Activated CD8-positive, alpha-beta T cell treated with anti-CD3 and anti-CD28 coated beads for 36 hours (primary cell): Measurements from ENCODE around the gene ARHGAP4. TPM values are rescaled to one million over a fixed set of nuclear protein-coding genes. Genes with fewer than 3 reads are reported as not detected.
A peak's percentile ranks its signal among the peaks of the same experiment; 100 is the strongest.

Source experiments
- ATAC-seq: fragments of 200-7000 bp; cut with Tn5 transposase; one replicate; pipeline ENCODE4 v1.10.0; 2021; ENCODE audit warnings: mild to moderate bottlenecking, moderate library complexity
- CTCF ChIA-PET: fragments of 350-600 bp; sonication (Branson Sonifier 250); formaldehyde crosslinking; loops from one replicate; lab custom pipeline; 2021; ENCODE audit warnings: antibody characterized with exemption; lab: Charles Lee
- POLR2A ChIA-PET: fragments of 350-600 bp; sonication (Branson Sonifier 250); formaldehyde crosslinking; loops from one replicate; lab custom pipeline; 2021; ENCODE audit warnings: antibody characterized with exemption; lab: Charles Lee
- DNase-seq: peaks from one replicate; pipeline ENCODE4 v3.0.0-alpha.2; 2020
- H3K27ac Mint-ChIP-seq: one replicate; pipeline ENCODE4 v1.8.0; 2021; ENCODE audit warnings: mild to moderate bottlenecking, mixed read lengths
- H3K27me3 Mint-ChIP-seq: one replicate; pipeline ENCODE4 v1.8.0; 2021; ENCODE audit warnings: mixed read lengths
- H3K36me3 Mint-ChIP-seq: one replicate; pipeline ENCODE4 v1.8.0; 2021; ENCODE audit warnings: low read depth, mixed read lengths
- H3K4me1 Mint-ChIP-seq: one replicate; pipeline ENCODE4 v1.8.0; 2021; ENCODE audit warnings: low read depth, mixed read lengths
- H3K4me3 Mint-ChIP-seq: one replicate; pipeline ENCODE4 v1.8.0; 2021; ENCODE audit warnings: mild to moderate bottlenecking, moderate library complexity, mixed read lengths
- H3K9me3 Mint-ChIP-seq: one replicate; pipeline ENCODE4 v1.8.0; 2021; ENCODE audit warnings: mixed read lengths
- CTCF ChIP-seq: fragments of 200-600 bp; IDR thresholded peaks from one replicate; pipeline ENCODE4 v1.8.0; 2022; ENCODE audit warnings: antibody characterized with exemption, mild to moderate bottlenecking
- intact Hi-C: fragments of 100-400 bp; cut with micrococcal nuclease; formaldehyde crosslinking; loops from one replicate; pipeline ENCODE4 v1.10.0; 2022
- total RNA-seq, 2 experiments: library from RNA; stranded (reverse); gene quantifications; one replicate each; pipeline ENCODE4 v1.2.3, GENCODE V29; 2021

ARHGAP4 gene
- total RNA-seq, 2 experiments from 2014 or later = 128 to 130 TPM

DNA sequence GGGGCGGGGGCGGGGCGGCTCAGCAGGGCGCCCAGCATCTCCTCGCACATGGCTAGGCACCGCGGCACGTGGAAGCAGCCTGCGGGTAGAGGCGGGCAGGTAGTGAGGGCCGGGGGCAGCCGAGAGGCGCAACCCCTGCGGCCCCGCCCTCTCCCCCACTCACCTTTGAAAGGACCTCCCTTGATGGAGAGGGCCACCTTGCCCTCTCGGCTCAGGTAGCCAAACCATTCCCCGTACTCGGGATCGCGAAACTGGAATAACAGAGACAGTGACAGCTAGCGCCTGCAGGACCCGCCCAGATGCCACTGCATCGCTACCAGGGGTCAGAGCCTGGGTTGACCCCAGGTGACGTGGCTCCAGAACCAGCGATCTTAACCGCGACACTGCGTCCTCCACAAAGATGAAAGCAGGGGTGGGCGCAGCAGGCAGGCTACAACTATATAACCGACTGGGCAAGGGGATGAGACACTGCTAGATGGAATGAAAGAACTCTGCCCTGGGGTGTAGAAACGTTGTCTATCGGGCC is 9.3 kb upstream of the ARHGAP4 start:
- Mint-ChIP-seq H3K36me3 (peaks cover 24% of the 10 kb centered on the region), H3K9me3 (no peaks in the 10 kb centered on the region), H3K4me3 (peak overlapping the region; percentile 68), H3K27ac (peak overlapping the region; percentile 68), H3K27me3 (no peaks in the 10 kb centered on the region), H3K4me1 (peaks cover 42% of the 10 kb centered on the region)
- DNase-seq = no peak
- CTCF ChIA-PET = interaction anchor here (0.9 to 1.8 kb wide), 3 partner anchors 12 to 33 kb away, joined by 3 to 5 read pairs (median 4); no protein-coding TSS in a partner anchor
- ATAC-seq = peak; percentile 8
- intact Hi-C loops = no loop called here
- no peak for TF ChIP-seq CTCF
- POLR2A ChIA-PET = interaction anchor here (1.0 to 8.0 kb wide), 5 partner anchors 9 to 32 kb away, joined by 3 to 52 read pairs (median 5); no protein-coding TSS in a partner anchor

- DNase-seq (peak; percentile 64), ATAC-seq (peak; percentile 87)
- TF ChIP-seq CTCF = no peak
- no peaks in the 10 kb centered on the region for H3K27me3 Mint-ChIP-seq
- CTCF ChIA-PET = interaction anchor here (0.7 to 1.7 kb wide), 4 partner anchors 11 to 33 kb away, joined by 3 to 7 read pairs (median 4); no protein-coding TSS in a partner anchor
- POLR2A ChIA-PET = interaction anchor here (1.3 to 8.0 kb wide), 6 partner anchors 10 to 36 kb away, joined by 3 to 52 read pairs (median 5); partner anchors contain the start of gene HCFC1
- intact Hi-C loops = no loop called here
- H3K4me3 Mint-ChIP-seq = peak within 1 kb of the TSS; percentile 88
- peak within 1 kb of the TSS; percentile 78 for H3K27ac Mint-ChIP-seq
- H3K36me3 Mint-ChIP-seq = peaks cover 24% of the 10 kb centered on the region
- peaks cover 39% of the 10 kb centered on the region for H3K4me1 Mint-ChIP-seq
- H3K9me3 Mint-ChIP-seq = no peaks in the 10 kb centered on the region
Observed at GRCh38 chrX:153934762-153935325, 8.8 kb upstream of the ARHGAP4 start, which contains the start of gene NAA10. Gene NAA10 (minus strand): TSS chrX:153935037. CDS start chrX:153934904, 133 bp downstream.

DNA sequence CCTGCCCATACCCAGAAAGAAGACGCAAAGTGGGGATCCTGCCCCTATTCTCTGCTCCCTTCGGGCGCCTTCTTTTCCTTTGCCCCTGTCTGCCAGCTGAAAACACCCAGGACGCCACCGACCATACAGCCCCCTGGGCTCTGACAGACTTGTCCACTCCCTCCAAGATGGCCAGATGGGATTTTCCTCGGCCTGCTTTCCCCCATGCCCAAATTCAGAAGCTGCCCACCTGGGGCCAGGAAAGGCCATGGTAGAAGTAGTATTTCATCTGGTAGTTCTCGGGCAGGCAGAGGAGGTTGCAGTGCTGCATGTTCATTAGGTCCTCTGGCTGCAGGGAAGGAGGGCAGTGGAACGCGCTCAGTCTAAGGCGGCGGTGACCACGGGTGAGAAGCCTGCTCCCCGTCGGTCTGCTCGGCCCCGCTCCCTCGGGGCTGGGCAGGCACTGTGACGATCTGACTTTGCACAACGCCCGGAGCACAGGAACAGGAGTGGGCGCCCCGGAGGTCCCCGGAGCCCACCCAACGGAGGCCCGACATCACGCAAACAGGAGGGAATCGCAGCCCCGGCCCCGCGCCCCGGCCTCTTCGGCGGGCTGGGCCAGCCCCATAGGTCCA is 8.2 kb upstream of the ARHGAP4 start:
- ATAC-seq = no peak
- no peaks in the 10 kb centered on the region for H3K27me3 Mint-ChIP-seq
- no peak for DNase-seq
- H3K36me3 Mint-ChIP-seq = peaks cover 26% of the 10 kb centered on the region
- POLR2A ChIA-PET = interaction anchor here (0.6 to 8.0 kb wide), 8 partner anchors 9 to 216 kb away, joined by 3 to 52 read pairs (median 4); partner anchors contain the start of gene HCFC1
- CTCF ChIA-PET = interaction anchor here (0.7 to 1.7 kb wide), 3 partner anchors 13 to 34 kb away, joined by 3 to 7 read pairs (median 5); no protein-coding TSS in a partner anchor
- intact Hi-C loops = no loop called here
- no peaks in the 10 kb centered on the region for H3K9me3 Mint-ChIP-seq
- H3K27ac Mint-ChIP-seq = peak overlapping the region; percentile 78
- no peak for TF ChIP-seq CTCF
- peak overlapping the region; percentile 88 for H3K4me3 Mint-ChIP-seq
- peaks cover 34% of the 10 kb centered on the region for H3K4me1 Mint-ChIP-seq

DNA sequence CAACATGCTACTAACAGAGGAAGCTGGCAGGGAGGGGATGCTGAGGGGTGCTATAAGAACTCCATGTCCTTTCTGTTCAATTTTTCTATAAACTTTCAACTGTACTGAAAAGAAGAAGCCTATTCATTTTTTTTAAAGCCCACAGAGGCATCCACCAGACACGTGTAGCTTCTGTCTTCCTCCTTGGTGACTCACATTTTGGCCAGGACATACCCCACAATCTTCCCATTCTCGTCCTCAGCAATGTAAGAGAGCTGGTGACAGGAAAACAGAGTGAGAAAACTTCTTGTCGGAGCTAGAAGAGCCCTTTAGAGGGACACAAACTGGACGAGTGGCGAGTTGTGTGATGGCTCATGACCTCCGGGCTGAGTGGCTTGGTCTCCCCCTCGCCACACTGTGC is 7.7 kb upstream of the ARHGAP4 start:
- peaks cover 31% of the 10 kb centered on the region for H3K36me3 Mint-ChIP-seq
- ChIA-PET CTCF (interaction anchor here (1.6 to 1.7 kb wide), 2 partner anchors 14 to 35 kb away, joined by 5 to 7 read pairs; no protein-coding TSS in a partner anchor), POLR2A (interaction anchor here (0.6 to 8.0 kb wide), 6 partner anchors 9 to 215 kb away, joined by 3 to 52 read pairs (median 4); partner anchors contain the start of gene HCFC1)
- ATAC-seq (no peak), DNase-seq (no peak)
- no peaks in the 10 kb centered on the region for H3K9me3 Mint-ChIP-seq
- H3K27ac Mint-ChIP-seq = peak overlapping the region; percentile 78
- no peaks in the 10 kb centered on the region for H3K27me3 Mint-ChIP-seq
- peak overlapping the region; percentile 88 for H3K4me3 Mint-ChIP-seq
- H3K4me1 Mint-ChIP-seq = peaks cover 36% of the 10 kb centered on the region
- no peak for TF ChIP-seq CTCF
- intact Hi-C loops = no loop called here
